A673 (cell line): ENCODE data around the gene UBASH3A.

Experiments used
- CTCF ChIP-seq: fragments of 300-800, 200-600 bp; sonication (generic); conservative IDR thresholded peaks from 2 replicates; pipeline ENCODE4 v1.5.1; 2017; ENCODE audit warnings: low read depth, mild to moderate bottlenecking, antibody characterized with exemption, low read length, moderate library complexity, mixed read lengths
- EZH2 ChIP-seq: fragments of 200-600 bp; sonication (generic); IDR thresholded peaks from 2 replicates; pipeline ENCODE4 v1.6.1; 2017; ENCODE audit warnings: borderline replicate concordance, low read depth, mild to moderate bottlenecking, mixed read lengths, antibody characterized with exemption, low read length; ENCODE audit not compliant: poor library complexity, severe bottlenecking

GRCh38 chr21:42445311-42445710 is 41.6 kb downstream of the UBASH3A start:
- no peak for TF ChIP-seq CTCF
- no peak for TF ChIP-seq EZH2
